HG03575 (cell line): ENCODE data around the gene CAMK2N2.
"Not testable (repeated sequence)": the region's sequence is repeated elsewhere in the genome, so short reads cannot be mapped to it uniquely, and the experiment has no call there.

Experiments
- ATAC-seq: cut with Tn5 transposase; IDR thresholded peaks from one replicate; pipeline ENCODE4 v1.9.1; 2021; ENCODE audit not compliant: unreplicated experiment, insufficient number of reproducible peaks, low FRiP score; ENCODE audit errors: extremely low read depth

The CAMK2N2 gene

DNA sequence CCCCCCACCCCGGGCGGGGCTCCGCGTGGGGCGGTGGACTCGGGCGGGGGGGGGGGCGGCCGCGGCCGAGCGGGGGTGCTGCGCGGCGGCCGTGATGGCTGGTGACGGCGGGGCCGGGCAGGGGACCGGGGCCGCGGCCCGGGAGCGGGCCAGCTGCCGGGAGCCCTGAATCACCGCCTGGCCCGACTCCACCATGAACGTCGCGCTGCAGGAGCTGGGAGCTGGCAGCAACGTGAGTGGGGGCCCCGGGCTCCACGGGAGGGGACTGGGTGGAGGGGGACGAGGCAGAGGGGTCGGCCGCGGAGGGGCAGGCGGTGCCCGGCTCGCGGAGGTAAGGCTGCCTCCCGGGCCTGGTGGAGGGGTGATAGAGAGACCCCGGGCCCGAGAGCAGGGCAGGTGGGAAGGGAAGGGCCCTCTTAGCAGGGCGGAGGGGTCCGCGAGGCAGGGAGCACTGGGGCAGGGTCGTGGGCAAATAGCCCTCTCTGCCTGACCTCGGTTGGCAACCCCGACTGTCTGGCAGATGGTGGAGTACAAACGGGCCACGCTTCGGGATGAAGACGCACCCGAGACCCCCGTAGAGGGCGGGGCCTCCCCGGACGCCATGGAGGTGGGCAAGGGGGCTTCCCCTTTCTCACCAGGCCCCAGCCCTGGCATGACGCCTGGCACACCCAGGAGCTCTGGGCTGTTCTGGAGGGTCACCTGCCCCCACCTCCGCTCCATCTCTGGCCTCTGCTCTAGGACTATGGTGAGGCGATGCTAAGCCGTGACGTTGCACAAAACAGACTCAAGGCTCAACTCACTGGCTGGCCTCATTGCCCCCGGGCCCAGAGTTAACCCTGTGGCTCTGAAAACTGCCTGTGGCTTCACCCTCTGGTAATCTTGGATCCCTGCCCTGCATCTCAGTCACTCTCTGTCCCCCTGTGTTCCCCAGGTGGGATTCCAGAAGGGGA is 14.9 kb upstream of the CAMK2N2 start, which contains the start of gene ECE2:
Gene ECE2 (plus strand): TSS at position 62 of the 950 bp plus-strand sequence. CDS start 132 bp downstream, at position 194.
- no peak for ATAC-seq

DNA sequence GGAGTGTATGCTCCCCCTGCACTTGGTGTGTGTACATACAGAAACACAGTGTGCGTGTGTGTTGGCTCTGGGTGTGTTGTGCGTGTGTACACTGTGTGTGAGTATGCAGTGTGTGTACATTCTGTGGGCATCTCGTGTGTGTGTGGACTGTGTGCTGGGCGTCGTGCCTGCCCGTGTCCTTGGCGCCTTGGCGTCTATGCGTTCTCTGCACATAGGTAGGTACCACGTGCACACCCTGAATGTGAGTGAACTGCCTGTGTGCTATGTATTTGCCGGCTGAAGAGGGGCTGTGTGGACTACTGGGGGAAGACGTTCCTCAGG is 14.0 kb upstream of the CAMK2N2 start:
- ATAC-seq = no peak

DNA sequence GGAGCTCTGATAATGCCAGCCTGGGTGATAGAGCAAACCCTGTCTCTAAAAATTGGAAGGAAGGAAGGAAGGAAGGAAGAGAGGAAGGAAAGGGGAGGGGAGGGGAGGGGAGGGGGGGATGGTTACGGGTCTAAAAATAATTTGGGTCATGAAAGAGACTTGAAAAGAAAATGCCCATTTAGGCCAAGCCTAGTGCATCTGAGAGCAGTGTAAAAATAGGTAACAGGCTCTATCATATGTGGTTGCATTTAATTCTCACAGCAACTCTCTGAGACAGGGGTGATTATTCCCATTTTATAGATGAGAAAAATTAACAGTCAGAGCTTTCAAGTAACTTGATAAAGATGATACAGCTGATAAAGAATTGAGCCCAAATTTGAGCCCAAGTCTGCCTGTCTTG is 10.9 kb upstream of the CAMK2N2 start:
- ATAC-seq = no peak

DNA sequence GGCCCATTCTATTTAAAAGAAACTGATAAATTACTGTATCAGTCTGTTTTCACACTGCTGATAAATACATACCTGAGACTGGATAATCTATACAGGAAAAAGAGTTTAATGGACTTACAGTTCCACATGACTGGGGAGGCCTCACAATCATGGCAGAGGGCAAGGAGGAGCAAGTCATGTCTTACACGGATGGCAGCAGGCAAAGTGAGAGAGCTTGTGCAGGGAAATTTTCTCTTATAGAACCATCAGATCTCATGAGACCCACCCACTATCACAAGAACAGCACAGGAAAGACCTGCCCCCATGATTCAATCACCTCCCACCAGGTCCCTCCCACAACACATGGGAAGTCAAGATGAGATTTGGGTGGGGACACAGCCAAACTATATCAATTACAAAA is 5.9 kb upstream of the CAMK2N2 start:
- not testable (repeated sequence) for ATAC-seq

DNA sequence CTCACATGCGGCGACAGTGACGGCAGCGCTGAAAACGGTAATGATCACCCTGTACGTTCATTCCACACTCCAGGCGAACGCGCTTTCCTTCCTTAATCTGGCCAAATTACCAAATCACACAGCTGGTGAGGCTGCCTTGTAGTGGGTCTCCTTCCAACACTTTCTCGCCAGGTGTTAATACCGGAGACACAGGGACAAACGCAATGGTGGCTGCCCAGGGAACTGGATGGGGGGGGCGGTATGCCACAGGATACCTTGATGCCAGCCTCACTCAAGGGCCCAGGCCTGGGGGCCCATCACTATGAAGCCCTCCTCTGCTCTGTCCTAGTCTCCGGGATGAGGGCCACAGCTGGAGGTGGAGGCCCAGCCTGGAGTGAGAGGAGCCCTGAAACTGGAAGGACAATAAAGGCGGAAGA is 1.4 kb upstream of the CAMK2N2 start:
- ATAC-seq = no peak

DNA sequence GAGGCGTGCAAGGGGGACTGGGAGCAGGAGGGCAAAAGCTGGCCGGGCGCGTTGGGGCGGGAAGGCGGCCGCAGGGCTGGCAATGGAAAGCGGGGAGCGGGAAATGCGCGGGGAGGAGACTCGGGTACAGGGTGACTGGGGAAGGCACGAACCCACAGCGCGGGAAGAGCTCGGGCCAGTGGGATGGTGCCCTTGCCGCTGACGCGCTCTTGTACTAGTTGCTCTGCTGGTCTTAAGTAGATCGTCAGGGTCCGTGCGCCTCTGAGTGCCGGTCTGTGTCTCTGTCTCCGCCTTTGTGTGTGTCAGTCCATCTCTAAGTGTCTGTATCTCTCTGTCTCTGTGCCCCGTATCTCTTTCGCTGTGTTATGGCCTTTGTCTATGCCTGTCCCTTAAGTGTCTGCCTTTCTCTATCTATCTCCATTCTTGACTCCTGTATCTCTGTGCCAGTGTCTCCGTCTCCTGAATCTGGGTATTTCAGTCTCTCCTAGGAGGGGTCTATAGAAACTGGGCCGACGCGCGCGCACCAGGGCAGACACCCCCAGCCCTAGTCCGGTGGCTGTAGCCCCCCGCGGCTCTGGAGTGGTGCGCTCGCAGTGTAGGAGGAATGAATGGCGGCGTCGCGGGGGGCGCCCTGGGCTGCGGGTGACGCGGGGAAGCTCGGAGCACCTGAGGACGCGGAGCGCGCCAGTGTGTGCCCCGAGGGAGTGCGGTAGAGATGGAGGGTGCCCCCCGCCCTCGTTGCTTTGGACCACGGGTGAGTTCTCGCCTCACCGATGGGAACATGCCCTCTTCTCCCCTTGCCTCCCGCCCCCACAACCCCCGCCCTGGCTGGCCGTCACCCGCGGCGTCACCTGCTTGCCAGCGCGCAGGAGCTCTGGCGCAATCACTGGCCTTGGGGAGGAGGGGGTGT is 756 bp upstream of the CAMK2N2 start:
- no peak for ATAC-seq

DNA sequence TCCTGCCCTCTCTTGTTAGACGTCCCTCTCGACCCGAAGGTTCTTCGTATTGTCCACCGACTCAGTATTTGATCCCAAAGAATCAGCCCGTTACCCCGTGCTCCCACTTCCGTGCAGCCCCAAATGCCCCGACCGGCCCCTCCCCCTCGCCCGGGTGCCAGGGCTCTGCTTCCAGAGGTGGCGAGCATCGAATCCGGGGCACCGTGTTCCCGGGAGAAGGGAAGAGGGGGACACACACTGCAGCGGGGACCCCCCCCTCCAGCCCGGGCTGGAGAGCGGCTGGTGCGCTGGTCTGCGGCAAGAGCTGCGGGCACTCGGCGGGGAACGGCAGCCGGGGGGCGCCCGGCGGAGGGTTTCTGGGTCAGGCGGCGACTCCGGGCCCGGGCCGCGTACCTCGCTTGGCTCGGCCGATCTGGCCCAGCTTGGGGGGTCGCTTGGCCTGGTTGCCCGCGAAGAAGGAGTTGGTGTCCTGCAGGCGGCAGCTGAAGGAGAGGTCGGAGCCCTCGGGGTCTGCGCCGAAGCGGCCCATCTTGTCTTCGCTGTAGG is 556 bp downstream of the CAMK2N2 start:
- no peak for ATAC-seq

DNA sequence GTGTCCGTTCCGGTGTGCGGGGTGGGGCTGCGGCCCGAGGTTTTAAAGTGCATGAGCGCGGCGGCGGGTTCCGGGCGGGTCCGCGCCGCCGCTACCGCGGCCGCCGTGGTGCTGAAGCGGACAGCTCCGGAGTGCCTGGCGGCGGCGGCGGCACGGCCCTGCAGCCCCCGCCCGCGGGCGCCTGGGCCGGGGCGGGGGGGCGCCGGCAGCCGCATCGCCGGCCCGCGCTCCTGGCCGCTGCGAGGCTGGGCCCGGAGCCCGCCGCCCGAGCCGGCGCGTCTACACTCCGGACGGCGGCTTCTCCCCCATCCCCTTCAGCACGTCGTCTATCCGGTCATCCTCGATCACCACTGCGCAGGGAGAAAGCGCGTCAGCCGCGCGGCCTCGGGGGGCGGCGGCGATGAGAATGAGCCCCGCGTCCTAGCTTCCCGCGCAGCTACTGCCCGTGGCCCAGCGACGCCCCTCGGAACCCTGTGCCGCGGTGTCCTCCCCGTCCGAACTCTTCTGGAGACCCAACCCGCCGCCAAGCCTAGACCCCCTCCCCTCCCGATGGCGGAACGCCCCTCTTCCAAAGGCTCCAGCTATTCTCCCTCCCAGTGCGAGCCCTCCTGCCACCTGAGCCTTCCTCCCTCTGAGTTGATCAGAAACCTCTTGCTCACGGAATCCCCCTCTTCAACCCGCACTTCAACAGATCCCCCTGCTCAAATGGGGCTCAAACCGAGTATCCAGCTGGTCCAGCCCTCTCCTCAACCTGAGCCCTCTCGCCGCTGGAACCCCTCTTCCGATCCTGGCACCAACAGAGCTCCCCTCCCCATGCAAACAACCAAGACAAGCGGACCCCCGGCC is 1.3 kb downstream of the CAMK2N2 start:
- no peak for ATAC-seq

DNA sequence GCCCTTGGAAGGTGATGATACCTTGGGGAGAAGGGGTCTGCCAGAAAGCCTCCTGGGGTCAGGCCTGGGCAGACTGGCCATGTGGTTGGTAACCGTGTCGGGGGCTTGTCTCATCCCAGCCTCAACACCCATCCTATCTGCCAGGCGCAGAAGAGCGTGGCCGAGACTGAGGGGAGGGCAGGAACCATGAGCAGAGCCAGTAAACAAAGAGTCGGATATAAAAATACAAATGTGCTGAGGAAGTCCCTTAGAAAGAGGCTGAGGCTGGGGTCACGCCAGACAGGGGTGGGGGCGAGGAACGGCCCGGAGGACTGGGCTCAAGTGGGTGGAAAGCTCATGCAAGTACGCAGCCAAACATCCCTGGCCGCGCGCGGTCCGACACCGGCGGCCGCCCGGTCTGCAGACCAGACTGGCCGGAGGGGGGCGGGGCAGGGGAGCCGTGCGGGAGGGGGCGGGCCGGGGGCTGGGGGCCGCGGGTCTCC is 1.9 kb downstream of the CAMK2N2 start:
- no peak for ATAC-seq

DNA sequence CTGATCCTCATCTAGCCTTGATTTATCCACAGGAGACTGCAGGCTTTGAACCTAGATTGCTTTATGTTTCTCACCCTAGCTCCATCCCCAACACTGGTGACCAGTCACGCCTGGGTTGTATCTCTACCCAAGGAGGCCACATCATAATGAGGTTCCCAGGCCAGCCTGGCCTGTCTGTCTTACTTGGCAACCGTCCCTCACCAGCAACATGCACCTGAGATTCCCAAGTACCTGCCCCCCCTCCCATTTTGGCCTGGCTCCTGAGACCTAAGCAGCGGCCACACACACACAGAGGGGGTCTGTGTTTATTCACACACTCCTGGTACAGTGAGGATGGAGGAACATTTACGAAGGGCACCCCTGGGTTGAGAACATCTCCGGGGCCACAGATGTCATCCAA is 2.4 kb downstream of the CAMK2N2 start:
- no peak for ATAC-seq

DNA sequence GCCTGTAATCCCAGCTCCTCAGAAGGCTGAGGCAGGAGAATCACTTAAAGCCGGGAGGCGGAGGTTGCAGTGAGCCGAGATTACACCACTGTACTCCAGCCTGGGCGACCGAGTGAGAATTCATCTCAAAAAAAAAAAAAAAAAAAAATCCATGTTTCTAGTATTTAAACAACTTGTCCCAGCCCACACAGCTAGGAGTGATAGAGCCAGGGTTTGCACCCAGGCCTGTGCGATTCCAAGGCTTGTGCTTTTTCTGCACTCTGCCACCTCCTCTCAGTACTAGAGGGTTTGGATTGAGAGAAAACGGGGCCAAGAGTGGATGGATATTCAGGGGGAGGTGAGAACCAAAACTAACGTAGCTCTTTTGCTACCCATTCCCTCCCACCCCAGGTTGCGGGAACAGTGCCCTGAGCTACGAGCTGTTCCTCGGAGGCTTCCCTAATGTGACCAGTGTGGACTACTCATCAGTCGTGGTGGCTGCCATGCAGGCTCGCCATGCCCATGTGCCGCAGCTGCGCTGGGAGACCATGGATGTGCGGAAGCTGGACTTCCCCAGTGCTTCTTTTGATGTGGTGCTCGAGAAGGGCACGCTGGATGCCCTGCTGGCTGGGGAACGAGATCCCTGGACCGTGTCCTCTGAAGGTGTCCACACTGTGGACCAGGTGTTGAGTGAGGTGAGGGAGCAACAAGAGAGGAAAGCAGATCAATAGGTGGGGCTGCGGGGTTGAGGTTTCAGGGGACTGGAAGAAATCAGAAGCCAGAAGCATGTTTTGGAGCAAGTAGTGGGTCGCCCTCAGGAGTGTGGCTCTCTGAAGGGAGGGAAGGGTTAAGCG is 4.1 kb downstream of the CAMK2N2 start:
- no peak for ATAC-seq

DNA sequence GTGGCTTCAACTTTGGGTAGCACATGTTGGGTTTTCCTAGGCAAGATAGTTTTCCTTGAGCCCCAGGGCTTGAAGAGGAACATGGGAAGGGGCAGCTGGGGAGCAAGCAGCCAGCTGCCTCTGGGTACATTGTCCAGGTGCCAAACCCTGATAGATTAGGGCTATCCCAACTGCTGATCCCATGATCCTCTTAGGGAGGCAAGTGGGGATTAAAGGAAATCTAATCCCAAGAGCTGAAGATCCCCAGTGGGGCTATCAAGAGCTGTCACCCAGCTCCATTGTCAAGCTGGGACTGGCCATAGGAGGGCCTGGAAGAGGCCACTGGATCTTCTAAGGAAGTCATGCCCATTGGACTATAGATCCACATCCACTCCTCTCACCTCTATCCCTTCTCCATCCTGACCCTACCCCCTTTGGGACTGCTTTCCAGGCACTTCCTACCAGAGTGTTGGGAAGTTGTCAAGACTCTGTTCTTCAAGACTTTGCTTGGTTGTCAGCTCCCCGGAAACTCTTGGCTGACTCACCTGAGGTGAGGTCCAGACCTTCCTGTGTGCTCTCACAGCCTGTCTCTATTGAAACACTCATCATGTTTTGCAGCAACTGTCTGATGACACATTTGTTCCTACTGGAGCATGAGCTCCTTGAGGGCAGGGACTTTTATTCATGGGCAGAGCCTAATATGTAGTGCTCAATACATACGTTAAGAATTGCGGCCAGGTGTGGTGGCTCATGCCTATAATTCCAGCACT is 5.9 kb downstream of the CAMK2N2 start:
- no peak for ATAC-seq

DNA sequence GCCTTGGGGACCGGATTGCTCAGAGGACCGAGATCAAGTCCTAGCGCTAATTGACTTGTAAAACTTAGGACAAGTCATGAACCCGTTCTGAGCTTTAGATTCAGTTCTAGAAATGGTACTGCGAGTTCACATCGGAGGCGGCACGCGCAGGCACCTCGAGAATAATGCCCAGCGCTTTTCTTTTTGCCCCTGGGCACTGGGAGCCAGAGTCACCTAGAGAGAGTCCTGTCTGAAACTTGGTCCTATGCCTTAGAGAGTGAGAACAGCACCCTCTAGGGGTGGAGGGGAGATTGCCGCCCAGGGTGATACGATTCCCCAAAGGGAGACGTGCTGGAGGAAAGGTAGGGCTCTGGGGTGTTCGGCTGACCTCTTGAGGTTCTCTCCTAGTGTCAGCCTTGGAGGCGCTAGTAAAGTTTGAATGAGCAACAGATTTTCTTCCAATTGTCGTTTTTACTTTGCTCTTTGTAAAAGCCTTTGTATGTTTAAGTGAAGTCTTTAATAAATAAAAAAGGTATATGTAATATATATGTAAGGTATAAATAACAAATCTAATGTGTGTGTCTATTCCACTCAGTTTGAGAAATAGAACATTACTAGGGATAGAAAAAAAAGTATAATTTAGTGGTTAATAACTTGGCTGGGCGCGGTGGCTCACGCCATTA is 11.1 kb downstream of the CAMK2N2 start:
- ATAC-seq = peak; percentile 60

DNA sequence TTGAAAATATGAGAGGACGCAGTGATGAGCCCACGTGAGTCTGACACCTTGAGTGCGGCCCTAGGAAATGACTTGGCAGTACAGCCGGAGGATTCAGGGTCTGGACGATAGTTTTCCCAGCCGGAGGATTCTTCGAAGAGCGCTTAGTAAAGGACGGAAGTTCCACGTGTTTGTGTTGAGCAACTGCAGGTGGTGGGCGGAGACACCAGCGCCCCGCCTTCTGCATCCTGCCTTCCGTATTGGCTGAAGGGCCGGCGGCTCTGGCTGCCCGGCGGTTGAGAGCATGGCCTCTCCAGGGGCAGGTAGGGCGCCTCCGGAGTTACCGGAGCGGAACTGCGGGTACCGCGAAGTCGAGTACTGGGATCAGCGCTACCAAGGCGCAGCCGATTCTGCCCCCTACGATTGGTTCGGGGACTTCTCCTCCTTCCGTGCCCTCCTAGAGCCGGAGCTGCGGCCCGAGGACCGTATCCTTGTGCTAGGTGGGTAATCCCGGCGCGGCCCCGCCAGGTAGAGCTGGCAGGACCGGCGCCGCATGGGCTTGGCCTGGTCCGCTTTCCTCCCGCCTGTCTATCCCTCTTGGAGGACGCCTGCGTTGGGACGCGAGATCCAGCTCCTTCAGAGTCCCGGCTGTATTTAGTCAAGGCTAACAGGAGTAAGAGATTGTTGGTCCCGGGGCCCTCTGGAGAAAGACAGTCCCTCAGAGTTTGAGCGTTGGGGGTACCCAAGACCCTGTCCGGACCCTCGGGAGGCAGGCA is 11.8 kb downstream of the CAMK2N2 start, which contains the start of gene EEF1AKMT4:
Gene EEF1AKMT4 (plus strand): TSS at position 261 of the 755 bp plus-strand sequence. CDS start 23 bp downstream, at position 284.
- ATAC-seq = peak; percentile 56

DNA sequence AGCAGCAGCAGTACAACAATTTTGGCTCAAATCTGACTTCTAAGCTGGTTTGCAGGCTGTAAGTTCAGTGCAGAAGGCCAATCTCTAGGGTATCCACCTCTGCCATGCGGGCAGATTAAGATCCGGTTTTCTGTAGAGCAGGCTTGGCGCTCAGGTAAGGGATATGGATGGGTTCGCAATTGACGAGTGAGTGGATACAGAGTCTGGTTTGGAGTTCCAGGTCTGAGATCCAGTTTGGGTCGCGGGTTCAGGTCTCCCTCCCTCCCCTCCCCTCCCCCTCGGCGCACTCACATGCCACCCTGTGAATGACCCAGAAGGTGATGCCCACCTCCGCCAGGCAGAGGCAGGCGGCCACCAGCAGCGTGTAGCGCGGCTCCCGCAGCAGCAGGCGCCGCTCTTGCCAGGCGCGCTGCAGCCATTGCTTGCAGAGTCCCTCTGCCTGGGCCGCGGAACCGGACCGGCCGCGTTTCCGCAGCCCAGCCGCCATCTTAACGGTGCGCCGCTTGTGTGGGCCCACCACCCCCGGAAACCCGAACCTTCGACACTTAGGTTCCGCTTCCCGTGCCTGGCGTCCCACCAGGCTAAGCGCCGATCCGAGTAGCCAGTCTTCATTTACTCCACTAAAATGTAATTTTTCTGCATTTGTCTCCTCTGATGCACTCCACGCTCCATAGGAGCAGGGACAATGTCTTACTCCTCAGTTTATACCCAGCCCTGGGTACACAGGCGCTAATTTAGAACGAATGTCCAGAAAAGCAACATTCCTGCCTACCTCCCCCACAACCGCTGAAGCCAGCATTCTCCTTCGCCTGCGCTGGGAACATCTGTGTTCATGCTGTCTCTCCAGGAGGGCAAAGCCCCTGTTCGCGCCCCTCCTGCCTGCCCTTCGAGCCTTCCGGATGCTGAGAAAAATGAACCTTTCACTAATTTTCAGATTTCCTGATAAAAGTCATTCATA is 12.6 kb downstream of the CAMK2N2 start, which contains the start of gene ALG3:
Gene ALG3 (minus strand): TSS at position 509 of the 958 bp plus-strand sequence. CDS start 22 bp downstream, at position 487.
- no peak for ATAC-seq
